ENCODE measurements around the gene PRPS2.

PRPS2 gene

DNA sequence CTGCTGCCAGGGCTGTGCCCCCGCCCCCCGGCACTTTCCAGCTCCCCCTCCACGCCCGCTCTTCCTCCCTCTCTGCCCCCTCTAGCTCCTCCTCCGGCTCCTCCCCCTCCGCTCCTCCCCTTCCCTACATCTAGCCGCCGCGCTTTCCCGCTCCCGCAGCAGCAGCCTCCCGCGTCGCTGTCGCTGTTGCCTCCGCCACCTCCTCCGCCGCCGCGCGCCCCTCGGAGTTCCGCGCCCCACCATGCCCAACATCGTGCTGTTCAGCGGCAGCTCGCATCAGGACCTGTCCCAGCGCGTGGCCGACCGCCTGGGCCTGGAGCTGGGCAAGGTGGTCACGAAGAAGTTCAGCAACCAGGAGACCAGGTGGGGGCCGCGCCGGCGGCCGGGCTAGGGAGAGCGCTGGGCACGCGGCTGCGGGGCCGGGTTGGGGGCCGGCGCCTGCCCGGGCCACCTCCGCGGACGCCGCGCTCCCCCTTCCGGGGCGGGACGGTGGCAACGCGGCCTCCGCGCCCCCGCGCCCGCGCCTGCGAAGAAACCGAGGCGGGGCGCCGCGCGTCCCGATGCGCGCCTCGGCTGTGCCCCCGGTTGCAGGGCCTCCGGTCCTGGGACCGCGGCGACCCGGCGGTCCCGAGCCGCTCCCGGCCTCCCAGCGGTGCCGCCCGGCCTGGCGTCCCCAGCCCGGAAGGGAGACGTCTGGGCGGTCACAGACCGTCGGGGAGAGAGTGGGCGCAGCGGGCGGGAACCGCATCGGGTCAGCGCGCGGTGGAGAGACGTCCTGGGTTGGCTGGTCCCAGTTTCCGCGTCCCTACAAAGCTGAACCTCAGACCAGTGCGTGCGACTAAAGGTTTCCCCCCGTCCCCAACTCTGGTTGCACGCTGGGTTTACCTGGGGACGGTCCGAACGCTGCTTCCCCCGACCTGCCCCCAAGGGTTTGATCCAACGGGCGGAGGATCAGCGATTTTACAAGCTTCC lies at the start of gene PRPS2:
Gene PRPS2, plus strand, starts transcription at position 156 of the 972 bp plus-strand sequence. Its CDS starts 86 bp downstream, at position 242.
- DNase-seq (ENCODE audit: extremely low read depth in 1 of 2, low read depth in 1 of 2) = peak; percentile 28 to 43

- no peak for DNase-seq (ENCODE audit: extremely low read depth in 1 of 2, low read depth in 1 of 2)
Measured at GRCh38 chrX:12741416-12741815, 49.8 kb upstream of the PRPS2 start.

DNA sequence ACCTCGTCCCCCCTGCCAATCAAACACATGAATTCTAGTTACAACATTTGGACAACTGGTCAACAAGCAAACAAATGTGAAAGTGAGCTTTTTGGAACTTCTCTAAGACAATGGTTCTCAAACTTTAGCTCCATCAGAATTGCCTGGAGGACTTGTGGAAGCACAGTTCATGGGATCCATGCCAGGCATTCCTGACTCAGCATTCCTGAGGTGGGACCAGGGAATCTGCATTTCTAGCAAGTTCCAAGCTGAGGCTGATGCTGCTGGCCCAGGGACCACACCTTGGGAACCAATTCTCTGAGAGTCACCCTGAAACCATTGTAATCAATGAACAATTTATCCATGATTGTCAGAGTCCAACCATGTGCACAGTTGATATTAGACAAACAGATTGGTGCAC lies 43.8 kb upstream of the PRPS2 start:
- no peak for DNase-seq (ENCODE audit: extremely low read depth in 1 of 2, low read depth in 1 of 2)

- DNase-seq (ENCODE audit: extremely low read depth in 1 of 2, low read depth in 1 of 2) = no peak
Measured at GRCh38 chrX:12751887-12752286, 39.3 kb upstream of the PRPS2 start.

- DNase-seq (ENCODE audit: extremely low read depth in 1 of 2, low read depth in 1 of 2) = no peak
Measured at GRCh38 chrX:12753366-12753765, 37.8 kb upstream of the PRPS2 start.

DNA sequence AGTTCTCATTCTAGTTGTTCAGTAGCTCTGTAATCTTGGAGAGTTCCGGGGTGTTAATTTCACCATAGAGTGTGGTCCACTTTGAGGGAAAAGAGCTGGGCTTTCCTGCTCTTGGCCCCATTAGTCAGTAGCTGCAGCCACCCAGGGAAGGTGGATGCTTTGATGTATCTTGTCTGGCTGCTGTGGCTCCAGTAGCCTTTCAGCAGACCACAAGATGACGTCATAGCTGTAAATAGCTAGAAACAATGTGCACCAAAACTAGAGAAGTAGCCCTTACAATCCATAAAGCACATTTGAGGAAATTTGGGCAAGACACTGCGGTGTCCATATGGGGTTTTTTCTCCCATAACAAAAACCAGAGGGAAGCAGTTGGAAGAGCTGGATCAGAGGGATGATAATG lies 32.9 kb upstream of the PRPS2 start:
- no peak for DNase-seq (ENCODE audit: extremely low read depth in 1 of 2, low read depth in 1 of 2)

GRCh38 chrX:12767856-12768255 lies 23.4 kb upstream of the PRPS2 start:
- no peak for DNase-seq (ENCODE audit: extremely low read depth in 1 of 2, low read depth in 1 of 2)

DNA sequence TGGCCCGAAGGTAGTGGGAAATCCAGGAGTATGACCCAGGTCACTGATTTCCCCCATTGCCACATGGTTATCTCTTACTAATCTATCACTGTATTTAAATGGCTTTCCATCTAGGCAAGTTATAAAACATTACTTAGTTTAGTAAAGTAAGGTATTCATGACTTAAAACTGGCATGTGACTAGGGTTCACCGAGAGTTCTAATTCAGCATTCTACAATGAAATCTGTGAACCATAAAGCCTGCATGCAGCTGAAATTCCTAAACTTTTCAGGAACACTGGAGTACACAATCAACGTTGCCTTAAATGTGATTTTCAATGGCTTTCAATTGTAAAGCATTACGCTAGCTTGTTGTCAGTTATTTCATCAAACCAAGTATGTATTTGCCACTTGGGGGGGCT lies 22.7 kb upstream of the PRPS2 start:
- DNase-seq (ENCODE audit: extremely low read depth in 1 of 2, low read depth in 1 of 2) = no peak

- DNase-seq (ENCODE audit: extremely low read depth in 1 of 2, low read depth in 1 of 2) = no peak
Measured at GRCh38 chrX:12770440-12770839, 20.8 kb upstream of the PRPS2 start.

GRCh38 chrX:12771445-12772069 lies 19.7 kb upstream of the PRPS2 start:
- peak; percentile 11 to 50 for DNase-seq (ENCODE audit: extremely low read depth in 1 of 2, low read depth in 1 of 2)

- DNase-seq (ENCODE audit: extremely low read depth in 1 of 2, low read depth in 1 of 2) = no peak
Measured at GRCh38 chrX:12777670-12778069, 13.5 kb upstream of the PRPS2 start.

GRCh38 chrX:12779534-12779933 lies 11.7 kb upstream of the PRPS2 start:
- no peak for DNase-seq (ENCODE audit: extremely low read depth in 1 of 2, low read depth in 1 of 2)

GRCh38 chrX:12788645-12789044 lies 2.6 kb upstream of the PRPS2 start:
- DNase-seq (ENCODE audit: extremely low read depth in 1 of 2, low read depth in 1 of 2) = no peak

DNA sequence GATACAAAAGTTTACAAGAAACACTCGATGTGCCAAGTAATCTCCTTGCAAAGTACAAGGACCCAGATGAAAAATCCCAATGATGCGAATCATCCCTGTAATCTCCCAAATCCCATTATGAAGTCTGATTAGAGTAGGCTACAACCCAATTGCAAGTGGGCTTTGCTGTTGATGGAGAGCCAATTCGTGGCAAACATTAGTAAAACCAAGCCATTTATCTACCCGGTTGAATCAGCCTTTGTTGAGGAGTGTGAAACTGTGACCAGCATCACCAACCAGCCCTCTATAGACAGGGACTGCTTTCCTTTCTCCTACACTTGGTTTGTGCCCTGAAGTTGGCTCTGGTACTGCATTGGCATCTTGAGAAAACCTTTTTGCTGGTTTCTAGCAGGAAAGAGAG lies 1.2 kb upstream of the PRPS2 start:
- DNase-seq (ENCODE audit: extremely low read depth in 1 of 2, low read depth in 1 of 2) = no peak

DNA sequence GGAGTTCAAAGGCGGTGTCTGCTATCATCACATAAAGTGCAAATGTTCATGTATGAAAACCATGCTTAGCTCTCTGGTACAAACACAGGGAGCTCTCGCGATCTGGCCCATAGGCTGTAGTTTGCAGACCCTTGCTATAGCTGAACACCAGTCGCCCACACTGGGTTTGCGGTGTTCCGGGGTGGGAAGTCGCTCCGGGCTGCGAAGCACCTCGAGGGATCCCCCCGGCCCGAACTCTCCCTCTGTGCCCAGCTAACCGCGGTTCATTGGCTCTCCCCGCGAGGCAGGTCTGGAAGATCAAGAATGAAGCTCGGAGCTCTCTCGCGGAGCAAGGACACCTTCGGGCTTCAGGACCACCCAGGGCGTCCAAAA lies 341 bp upstream of the PRPS2 start:
- DNase-seq (ENCODE audit: extremely low read depth in 1 of 2, low read depth in 1 of 2) = no peak

DNA sequence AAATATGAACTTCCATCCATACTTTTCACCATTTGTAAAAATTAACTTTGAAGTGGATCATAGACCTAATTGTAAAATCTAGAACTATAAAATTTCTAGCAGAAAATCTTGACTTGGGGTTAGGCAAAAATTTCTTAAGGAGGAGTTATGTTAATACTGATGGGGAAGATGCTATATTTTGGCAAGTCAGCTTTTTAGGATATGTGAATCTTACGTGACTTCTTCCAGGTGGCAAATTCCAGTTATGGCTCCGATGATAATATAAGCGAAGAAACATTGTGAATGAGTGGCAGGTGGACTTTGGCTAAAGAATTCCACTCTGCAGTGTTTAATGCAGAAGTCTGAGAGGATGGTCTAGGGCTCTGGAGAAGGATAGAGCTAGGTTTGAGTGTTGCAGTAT lies 1.5 kb downstream of the PRPS2 start:
- no peak for DNase-seq (ENCODE audit: extremely low read depth in 1 of 2, low read depth in 1 of 2)

- DNase-seq (ENCODE audit: extremely low read depth in 1 of 2, low read depth in 1 of 2) = no peak
Measured at GRCh38 chrX:12794654-12795053, 3.4 kb downstream of the PRPS2 start.

DNA sequence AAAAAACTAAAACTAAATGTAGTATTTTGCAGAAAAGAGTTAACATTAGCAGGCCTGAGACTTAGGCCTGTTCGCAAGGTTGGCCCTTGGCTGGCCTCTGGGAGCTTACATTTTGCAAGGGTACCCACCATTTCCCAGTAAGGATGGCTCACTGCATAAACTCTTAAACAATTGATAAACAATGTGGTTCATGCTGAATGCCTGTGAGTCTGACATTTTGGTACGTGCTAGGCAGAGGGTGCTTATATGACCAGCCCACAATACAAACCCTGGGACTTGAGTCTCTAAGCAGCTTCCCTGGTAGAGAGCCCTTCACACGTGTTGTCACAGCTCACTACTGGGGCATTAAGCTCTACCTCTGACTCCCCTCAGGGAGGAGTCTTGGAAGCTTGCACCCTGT lies 7.4 kb downstream of the PRPS2 start:
- DNase-seq (ENCODE audit: extremely low read depth in 1 of 2, low read depth in 1 of 2) = no peak

GRCh38 chrX:12799118-12799517 lies 7.9 kb downstream of the PRPS2 start:
- DNase-seq (ENCODE audit: extremely low read depth in 1 of 2, low read depth in 1 of 2) = no peak

GRCh38 chrX:12802741-12803140 lies 11.5 kb downstream of the PRPS2 start:
- no peak for DNase-seq (ENCODE audit: extremely low read depth in 1 of 2, low read depth in 1 of 2)

GRCh38 chrX:12804655-12805054 lies 13.4 kb downstream of the PRPS2 start:
- DNase-seq (ENCODE audit: extremely low read depth in 1 of 2, low read depth in 1 of 2) = no peak

DNA sequence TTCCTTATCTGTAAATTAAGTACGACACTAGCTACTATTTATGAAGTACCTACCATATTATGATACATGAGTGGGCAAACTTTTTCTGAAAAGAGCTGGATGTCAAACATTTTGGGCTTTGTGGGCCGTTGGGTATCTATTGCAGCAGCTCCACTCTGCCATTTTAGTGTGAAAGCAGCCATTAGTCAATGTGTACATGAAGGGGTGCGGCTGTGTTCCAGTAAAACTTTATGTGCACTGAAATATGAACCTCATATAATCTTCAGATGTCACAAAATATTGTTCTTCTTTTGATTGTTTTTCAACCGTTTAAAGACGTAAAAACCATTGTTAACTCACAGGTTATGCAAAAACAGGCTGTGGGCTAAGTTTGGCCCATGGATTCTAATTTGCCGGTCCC lies 14.1 kb downstream of the PRPS2 start:
- no peak for DNase-seq (ENCODE audit: extremely low read depth in 1 of 2, low read depth in 1 of 2)
